Astrocyte (in vitro differentiated cells and primary cell): ENCODE data around the gene CDK7. TPM values are rescaled to one million over a fixed set of nuclear protein-coding genes. Genes with fewer than 3 reads are reported as not detected.
"Not testable (repeated sequence)": the region's sequence is repeated elsewhere in the genome, so short reads cannot be mapped to it uniquely, and the experiment has no call there.

Source experiments
- DNase-seq: peaks from one replicate; pipeline ENCODE4 v3.0.0-alpha.2; 2010; ENCODE audit warnings: low read depth
- FAIRE-seq: peaks from 2 replicates; lab custom pipeline; 2011; peaks lifted over from hg19 to GRCh38; lab: Jason Lieb, UNC
- H2AFZ ChIP-seq: 2 replicates; pipeline ENCODE4 v1.6.0; 2012; ENCODE audit warnings: low read depth, low read length, inconsistent platforms
- H3K27ac ChIP-seq: 2 replicates; pipeline ENCODE4 v1.5.1; 2011; ENCODE audit warnings: low read depth, low read length, inconsistent platforms
- H3K27me3 ChIP-seq: 2 replicates; pipeline ENCODE4 v1.6.0; 2011; ENCODE audit warnings: low read length, inconsistent platforms; ENCODE audit not compliant: insufficient read depth
- H3K36me3 ChIP-seq: 2 replicates; pipeline ENCODE4 v1.5.1; 2011; ENCODE audit warnings: low read length, inconsistent platforms; ENCODE audit not compliant: insufficient read depth
- H3K4me1 ChIP-seq: 2 replicates; pipeline ENCODE4 v1.5.1; 2011; ENCODE audit warnings: low read length, inconsistent platforms; ENCODE audit not compliant: insufficient read depth
- H3K4me2 ChIP-seq: 2 replicates; pipeline ENCODE4 v1.6.0; 2012; ENCODE audit warnings: low read length, inconsistent platforms
- H3K4me3 ChIP-seq: 2 replicates; pipeline ENCODE4 v1.5.1; 2011; ENCODE audit warnings: low read depth, mild to moderate bottlenecking, low read length, inconsistent platforms; ENCODE audit not compliant: insufficient read depth
- H3K79me2 ChIP-seq: 2 replicates; pipeline ENCODE4 v1.6.0; 2012; ENCODE audit warnings: mild to moderate bottlenecking, low read length, inconsistent platforms; ENCODE audit not compliant: insufficient read depth
- H3K9ac ChIP-seq: 2 replicates; pipeline ENCODE4 v1.6.0; 2012; ENCODE audit warnings: mild to moderate bottlenecking, low read length, inconsistent platforms
- H3K9me3 ChIP-seq: 2 replicates; pipeline ENCODE4 v1.5.1; 2012; ENCODE audit warnings: low read depth, mild to moderate bottlenecking, low read length, inconsistent platforms; ENCODE audit not compliant: insufficient read depth
- H4K20me1 ChIP-seq: 2 replicates; pipeline ENCODE4 v1.6.0; 2012; ENCODE audit warnings: low read length, inconsistent platforms; ENCODE audit not compliant: insufficient read depth
- H3K27ac Mint-ChIP-seq: one replicate; pipeline ENCODE4 v1.8.0; 2021; ENCODE audit warnings: mild to moderate bottlenecking, mixed read lengths; ENCODE audit not compliant: unreplicated experiment
- H3K27me3 Mint-ChIP-seq: one replicate; pipeline ENCODE4 v1.8.0; 2021; ENCODE audit warnings: low read depth, mixed read lengths; ENCODE audit not compliant: unreplicated experiment
- H3K36me3 Mint-ChIP-seq: one replicate; pipeline ENCODE4 v1.8.0; 2021; ENCODE audit warnings: low read depth, mixed read lengths; ENCODE audit not compliant: unreplicated experiment
- H3K4me1 Mint-ChIP-seq: one replicate; pipeline ENCODE4 v1.8.0; 2021; ENCODE audit warnings: low read depth, mixed read lengths; ENCODE audit not compliant: unreplicated experiment
- H3K4me3 Mint-ChIP-seq: one replicate; pipeline ENCODE4 v1.8.0; 2021; ENCODE audit warnings: mild to moderate bottlenecking, moderate library complexity, mixed read lengths; ENCODE audit not compliant: unreplicated experiment
- H3K9me3 Mint-ChIP-seq: one replicate; pipeline ENCODE4 v1.8.0; 2021; ENCODE audit warnings: mild to moderate bottlenecking, mixed read lengths; ENCODE audit not compliant: unreplicated experiment
- EZH2 ChIP-seq: IDR thresholded peaks from 2 replicates; pipeline ENCODE4 v1.6.1; 2012; ENCODE audit warnings: mild to moderate bottlenecking, low read length, inconsistent platforms; ENCODE audit not compliant: insufficient read depth
- total RNA-seq: library from RNA; stranded (reverse); gene quantifications from 2 replicates; pipeline ENCODE4 v1.2.1, GENCODE V29; 2021
- TF ChIP-seq, protein P1 (sequence below): IDR thresholded peaks from 2 replicates; pipeline ENCODE4 v1.5.1; 2011; ENCODE audit warnings: low read depth, mild to moderate bottlenecking, inconsistent platforms, low read length, moderate library complexity; ENCODE audit not compliant: insufficient read depth

CDK7 gene
- total RNA-seq, 1 donor from 2014 or later = 58.3 TPM

DNA sequence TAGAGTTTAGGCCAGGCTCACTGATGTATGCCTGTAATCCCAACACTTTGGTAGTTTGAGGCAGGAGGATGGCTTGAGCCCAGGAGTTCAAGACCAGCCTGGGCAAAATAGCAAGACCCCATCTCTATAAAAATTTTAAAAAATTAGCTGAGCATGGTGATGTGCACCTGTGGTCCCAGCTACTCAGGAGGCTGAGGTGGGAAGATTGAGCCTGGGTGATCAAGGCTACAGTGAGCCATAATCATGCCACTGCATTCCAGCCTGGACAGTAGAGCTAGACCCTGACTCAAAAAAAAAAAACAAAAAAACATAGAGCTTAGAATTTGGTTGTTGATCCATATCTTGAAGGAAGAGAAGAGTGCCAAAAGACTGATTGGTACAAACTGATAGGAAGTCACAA lies 14.7 kb upstream of the CDK7 start:
- Histone ChIP-seq H2AFZ (no peak overlapping the region), H3K9me3 (no peaks in the 10 kb centered on the region), H3K9ac (no peak overlapping the region), H4K20me1 (peaks cover 3% of the 10 kb centered on the region), H3K27ac (no peak overlapping the region), H3K4me2 (no peak overlapping the region), H3K27me3 (no peaks in the 10 kb centered on the region), H3K4me3 (no peak overlapping the region), H3K4me1 (no peaks in the 10 kb centered on the region), H3K79me2 (peaks cover 36% of the 10 kb centered on the region), H3K36me3 (no peaks in the 10 kb centered on the region)
- DNase-seq (no peak), FAIRE-seq (no peak)
- Mint-ChIP-seq H3K9me3 (no peaks in the 10 kb centered on the region), H3K27ac (no peak overlapping the region), H3K36me3 (peaks cover 2% of the 10 kb centered on the region), H3K4me3 (no peak overlapping the region), H3K4me1 (peaks cover 4% of the 10 kb centered on the region), H3K27me3 (no peaks in the 10 kb centered on the region)
- TF ChIP-seq EZH2 = no peak
- TF ChIP-seq, protein P1, sequence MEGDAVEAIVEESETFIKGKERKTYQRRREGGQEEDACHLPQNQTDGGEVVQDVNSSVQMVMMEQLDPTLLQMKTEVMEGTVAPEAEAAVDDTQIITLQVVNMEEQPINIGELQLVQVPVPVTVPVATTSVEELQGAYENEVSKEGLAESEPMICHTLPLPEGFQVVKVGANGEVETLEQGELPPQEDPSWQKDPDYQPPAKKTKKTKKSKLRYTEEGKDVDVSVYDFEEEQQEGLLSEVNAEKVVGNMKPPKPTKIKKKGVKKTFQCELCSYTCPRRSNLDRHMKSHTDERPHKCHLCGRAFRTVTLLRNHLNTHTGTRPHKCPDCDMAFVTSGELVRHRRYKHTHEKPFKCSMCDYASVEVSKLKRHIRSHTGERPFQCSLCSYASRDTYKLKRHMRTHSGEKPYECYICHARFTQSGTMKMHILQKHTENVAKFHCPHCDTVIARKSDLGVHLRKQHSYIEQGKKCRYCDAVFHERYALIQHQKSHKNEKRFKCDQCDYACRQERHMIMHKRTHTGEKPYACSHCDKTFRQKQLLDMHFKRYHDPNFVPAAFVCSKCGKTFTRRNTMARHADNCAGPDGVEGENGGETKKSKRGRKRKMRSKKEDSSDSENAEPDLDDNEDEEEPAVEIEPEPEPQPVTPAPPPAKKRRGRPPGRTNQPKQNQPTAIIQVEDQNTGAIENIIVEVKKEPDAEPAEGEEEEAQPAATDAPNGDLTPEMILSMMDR = no peak

GRCh38 chr5:69220371-69220770 lies 14.3 kb upstream of the CDK7 start:
- not testable (repeated sequence) for H3K4me2 ChIP-seq, H3K9me3 Mint-ChIP-seq, H3K36me3 ChIP-seq, H3K36me3 Mint-ChIP-seq, H3K27me3 Mint-ChIP-seq, H3K4me1 Mint-ChIP-seq, H3K27ac ChIP-seq, FAIRE-seq, H3K9ac ChIP-seq, H3K9me3 ChIP-seq, H3K4me3 Mint-ChIP-seq, H3K27me3 ChIP-seq, H3K4me1 ChIP-seq, H2AFZ ChIP-seq, H4K20me1 ChIP-seq, H3K27ac Mint-ChIP-seq, DNase-seq, H3K4me3 ChIP-seq
- peaks cover 36% of the 10 kb centered on the region for H3K79me2 ChIP-seq

GRCh38 chr5:69220833-69221232 lies 13.9 kb upstream of the CDK7 start:
- H3K27ac ChIP-seq, H3K4me1 ChIP-seq, H3K27me3 ChIP-seq, H3K27me3 Mint-ChIP-seq, H3K9ac ChIP-seq, H3K4me3 ChIP-seq, DNase-seq, H3K36me3 Mint-ChIP-seq, H3K9me3 ChIP-seq, H3K4me3 Mint-ChIP-seq, H3K9me3 Mint-ChIP-seq, H2AFZ ChIP-seq, H3K4me2 ChIP-seq, H3K36me3 ChIP-seq, H3K4me1 Mint-ChIP-seq, H4K20me1 ChIP-seq, FAIRE-seq, H3K27ac Mint-ChIP-seq: not testable (repeated sequence)
- peaks cover 36% of the 10 kb centered on the region for H3K79me2 ChIP-seq

DNA sequence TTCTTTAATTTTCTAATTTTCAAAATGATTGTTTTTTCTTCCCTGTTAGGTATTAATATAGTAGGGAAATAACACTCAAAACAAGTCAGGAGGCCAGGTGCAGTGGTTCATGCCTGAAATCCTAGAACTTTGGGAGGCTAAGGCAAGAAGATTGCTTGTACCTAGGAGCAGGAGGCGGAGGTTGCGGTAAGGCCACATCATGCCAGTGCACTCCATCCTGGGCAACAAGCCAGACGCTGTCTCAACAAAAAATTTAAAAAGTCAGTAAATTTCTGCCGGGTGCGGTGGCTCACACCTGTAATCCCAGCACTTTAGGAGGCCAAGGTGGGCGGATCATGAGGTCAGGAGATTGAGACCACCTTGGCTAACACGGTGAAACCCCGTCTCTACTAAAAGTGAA lies 10.2 kb upstream of the CDK7 start:
- FAIRE-seq = no peak
- no peak overlapping the region for H3K27ac Mint-ChIP-seq
- Histone ChIP-seq H3K9ac (no peak overlapping the region), H3K79me2 (peaks cover 18% of the 10 kb centered on the region), H2AFZ (no peak overlapping the region), H3K4me3 (no peak overlapping the region), H3K9me3 (no peaks in the 10 kb centered on the region), H3K27ac (no peak overlapping the region), H3K27me3 (no peaks in the 10 kb centered on the region), H3K4me1 (no peaks in the 10 kb centered on the region), H3K36me3 (peaks cover 7% of the 10 kb centered on the region), H3K4me2 (no peak overlapping the region), H4K20me1 (peaks cover 3% of the 10 kb centered on the region)
- TF ChIP-seq, protein P1 = no peak
- no peak for TF ChIP-seq EZH2
- H3K9me3 Mint-ChIP-seq = no peaks in the 10 kb centered on the region
- no peak for DNase-seq
- no peak overlapping the region for H3K4me3 Mint-ChIP-seq
- H3K4me1 Mint-ChIP-seq = no peaks in the 10 kb centered on the region
- peaks cover 2% of the 10 kb centered on the region for H3K36me3 Mint-ChIP-seq
- H3K27me3 Mint-ChIP-seq = no peaks in the 10 kb centered on the region
